Left hindlimb (tissue), 1 donor: ENCODE data around the gene PTPN21.

ENCODE experiments used
- DNase-seq: peaks from one replicate; pipeline ENCODE4 v3.0.0-alpha.2; 2018

Gene PTPN21

GRCh38 chr14:88463318-88463717 lies 91.5 kb downstream of the PTPN21 start:
- no peak for DNase-seq

GRCh38 chr14:88454886-88455285 lies 99.9 kb downstream of the PTPN21 start:
- DNase-seq, result no peak

DNA sequence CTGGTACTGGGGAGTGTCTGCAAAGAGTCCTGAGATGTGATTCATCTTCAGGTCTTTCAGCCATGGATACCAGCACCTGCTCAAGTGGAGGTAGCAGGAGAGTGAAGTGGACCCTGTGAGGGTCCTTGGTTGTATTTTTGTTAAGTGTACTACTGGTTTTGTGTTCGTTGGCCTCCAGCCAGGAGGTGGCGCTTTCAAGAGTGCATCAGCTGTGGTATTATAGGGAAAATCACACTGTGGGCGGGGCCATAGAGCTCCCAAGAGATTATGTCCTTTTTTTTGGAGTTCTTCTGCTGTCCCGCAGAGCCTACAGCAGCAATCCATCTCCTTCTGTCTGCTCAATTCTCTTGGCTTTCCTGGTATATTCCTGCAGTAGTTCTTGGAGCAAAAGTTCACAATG lies 102.6 kb downstream of the PTPN21 start:
- no peak for DNase-seq

DNA sequence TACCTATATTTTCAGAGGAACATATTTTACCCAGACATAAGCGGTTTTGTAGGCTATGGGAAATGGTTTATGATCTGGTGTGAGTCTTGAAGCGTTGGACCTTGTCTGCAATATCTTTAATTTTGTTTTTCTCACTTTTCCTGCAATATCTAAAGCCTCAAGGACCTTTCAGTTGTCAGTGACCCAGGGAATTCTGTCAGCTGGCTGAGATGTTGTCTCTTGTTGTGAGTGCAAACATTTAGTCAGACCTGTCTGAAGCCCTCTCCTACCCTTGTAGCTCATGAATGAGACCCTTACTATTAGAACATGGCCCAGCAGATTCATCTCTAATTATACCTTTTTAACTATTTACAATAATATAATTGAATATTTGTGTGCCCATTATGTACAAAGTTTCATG lies 115.7 kb downstream of the PTPN21 start:
- no peak for DNase-seq

DNA sequence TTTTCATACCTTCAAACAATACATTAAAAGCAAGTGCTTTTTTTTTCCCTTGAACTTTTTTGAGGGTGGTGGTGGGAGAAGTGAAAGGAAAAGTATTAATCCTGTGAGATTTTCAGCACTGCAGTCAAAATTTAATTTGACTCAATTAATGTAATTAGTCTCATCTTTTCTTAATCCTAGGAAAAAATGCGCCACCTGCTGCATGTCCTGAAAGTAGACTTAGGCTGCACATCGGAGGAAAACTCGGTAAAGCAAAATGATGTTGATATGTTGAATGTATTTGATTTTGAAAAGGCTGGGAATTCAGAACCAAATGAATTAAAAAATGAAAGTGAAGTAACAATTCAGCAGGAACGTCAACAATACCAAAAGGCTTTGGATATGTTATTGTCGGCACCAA lies 117.1 kb downstream of the PTPN21 start:
- no peak for DNase-seq

- no peak for DNase-seq
These were observed 123.8 kb downstream of the PTPN21 start for GRCh38 chr14:88430976-88431375.

DNA sequence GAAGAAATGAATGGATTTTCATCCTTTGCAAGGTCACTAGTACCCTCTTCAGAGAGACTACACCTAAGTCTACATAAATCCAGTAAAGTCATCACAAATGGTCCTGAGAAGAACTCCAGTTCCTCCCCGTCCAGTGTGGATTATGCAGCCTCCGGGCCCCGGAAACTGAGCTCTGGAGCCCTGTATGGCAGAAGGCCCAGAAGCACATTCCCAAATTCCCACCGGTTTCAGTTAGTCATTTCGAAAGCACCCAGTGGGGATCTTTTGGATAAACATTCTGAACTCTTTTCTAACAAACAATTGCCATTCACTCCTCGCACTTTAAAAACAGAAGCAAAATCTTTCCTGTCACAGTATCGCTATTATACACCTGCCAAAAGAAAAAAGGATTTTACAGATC lies 128.5 kb downstream of the PTPN21 start:
- DNase-seq, result no peak

DNA sequence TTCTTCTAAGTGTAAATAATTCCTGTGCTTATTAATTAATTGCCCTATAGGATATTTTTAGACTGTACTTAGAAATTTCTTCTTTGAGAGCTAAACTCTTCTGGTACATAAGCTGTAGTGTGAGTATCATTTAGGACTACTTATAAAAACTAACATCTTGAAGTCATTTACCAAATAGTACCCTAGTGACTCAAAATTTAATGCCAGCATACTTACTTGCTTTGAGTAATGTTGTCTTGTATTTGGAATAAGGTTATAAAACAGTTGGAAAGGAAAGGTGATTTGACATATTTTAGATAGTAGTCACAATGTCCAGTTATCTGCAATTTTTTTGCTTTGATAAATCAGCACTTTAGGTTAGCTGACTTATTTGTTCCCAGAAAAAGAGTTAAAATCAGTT lies 130.2 kb downstream of the PTPN21 start:
- DNase-seq, result no peak

DNA sequence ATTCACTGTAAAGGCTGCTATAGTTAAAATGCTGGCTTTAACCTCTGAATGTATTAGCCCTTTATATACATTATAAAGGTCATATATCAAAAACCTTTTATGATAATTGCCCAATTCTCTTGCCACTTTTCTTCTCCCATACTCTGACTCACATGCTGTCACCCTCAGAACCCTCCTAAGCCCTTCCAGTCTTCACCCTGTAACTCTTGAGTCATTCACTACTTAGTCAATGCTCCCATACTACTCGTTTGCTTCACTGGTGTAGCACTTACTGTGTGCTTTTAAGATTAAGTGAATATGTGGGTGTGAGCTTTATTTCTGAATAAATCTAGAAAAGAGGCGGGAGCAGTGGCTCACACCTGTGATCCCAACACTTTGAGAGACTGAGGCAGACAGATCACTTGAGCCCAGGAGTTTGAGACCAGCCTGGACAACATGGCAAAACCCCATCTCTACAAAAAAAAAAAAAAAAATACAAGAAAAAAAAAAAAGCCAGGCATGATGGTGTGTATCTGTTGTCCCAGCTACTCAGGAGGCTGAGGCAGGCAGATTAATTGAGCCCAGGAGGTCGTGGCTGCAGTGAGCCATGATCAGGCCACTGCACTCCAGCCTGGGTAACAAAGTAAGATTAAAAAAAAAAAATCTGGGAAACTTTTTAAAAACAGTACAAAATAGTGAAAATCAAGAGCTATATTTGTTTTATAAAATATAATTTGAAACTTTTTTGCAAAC lies 131.7 kb downstream of the PTPN21 start:
- DNase-seq, result no peak

GRCh38 chr14:88422047-88422446 lies 132.8 kb downstream of the PTPN21 start:
- DNase-seq, result no peak

GRCh38 chr14:88421286-88421685 lies 133.5 kb downstream of the PTPN21 start:
- no peak for DNase-seq

- DNase-seq, result no peak
These were observed 134.6 kb downstream of the PTPN21 start for GRCh38 chr14:88420187-88420586.

DNA sequence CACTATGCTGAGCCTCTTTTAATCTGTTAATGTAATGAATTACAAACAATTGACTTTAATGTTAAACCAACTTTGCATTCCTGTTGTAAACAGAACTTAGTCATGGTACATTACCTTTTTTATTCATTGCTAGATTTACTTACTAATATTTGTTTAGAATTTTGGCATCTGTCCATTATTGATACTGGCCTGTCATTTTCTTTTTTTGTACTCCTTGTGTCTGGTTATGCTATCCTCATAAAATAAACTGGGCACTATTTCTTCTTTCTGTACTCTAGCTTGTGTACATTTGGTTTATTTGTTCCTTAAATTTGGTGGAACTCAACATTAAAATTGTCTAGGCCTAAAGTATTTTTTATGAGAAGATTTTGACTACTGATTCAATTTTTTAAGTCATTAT lies 137.2 kb downstream of the PTPN21 start:
- no peak for DNase-seq
